ENCODE data around the gene CERK. TPM values are rescaled to one million over a fixed set of nuclear protein-coding genes. Genes with fewer than 3 reads are reported as not detected.

Gene CERK
- total RNA-seq, 5 donors from 2014 or later (not counting 1 experiment from before 2014, with no cell fraction given), result 77.4 to 155 (median 125) TPM

- Mint-ChIP-seq H3K4me1 (peaks cover 25 to 29% (median 26%) of the 10 kb centered on the region in 3 donors), H3K4me3 (peak overlapping the region in 1 of 3 donors; percentile 82), H3K9me3 (no peaks in the 10 kb centered on the region), H3K27ac (peak overlapping the region in 1 of 2 donors; percentile 39), H3K36me3 (peaks cover 5% of the 10 kb centered on the region), H3K27me3 (no peaks in the 10 kb centered on the region)
- POLR2A ChIA-PET, result no interaction called here
- DNase-seq (no peak), ATAC-seq (replicated peaks in 1 of 4) (no peak)
- 95% methylated on average over 17 of the region's 17 CpGs for WGBS (ENCODE audit: insufficient coverage)
- Histone ChIP-seq H3K27me3 (replicated peaks in 1 of 2; ENCODE audit: control insufficient read depth in 2 of 2, extremely low read depth in 1 of 2, insufficient read depth in 2 of 2, low read length in 1 of 2) (no peaks in the 10 kb centered on the region), H3K4me1 (ENCODE audit: control insufficient read depth in 1 of 2, extremely low read depth in 1 of 2, insufficient read depth in 2 of 2, low read length in 2 of 2) (peaks cover 7 to 35% of the 10 kb centered on the region in 2 experiments), H3K4me3 (ENCODE audit: control insufficient read depth in 1 of 2, extremely low read depth in 1 of 2, low read length in 1 of 2) (no peak overlapping the region), H3K36me3 (ENCODE audit: control insufficient read depth in 2 of 2, extremely low read depth in 1 of 2, insufficient read depth in 1 of 2, low read length in 1 of 2) (peaks cover 6 to 11% of the 10 kb centered on the region in 2 donors), H3K27ac (ENCODE audit: low read length) (no peak overlapping the region), H3K9me3 (no peaks in the 10 kb centered on the region)
- CTCF ChIA-PET, result no interaction called here
Observed at GRCh38 chr22:46671824-46672432, 66.1 kb downstream of the CERK start.

- H3K27ac ChIP-seq (ENCODE audit: low read length), result no peak overlapping the region
- H3K27ac Mint-ChIP-seq, result no peak overlapping the region
- POLR2A ChIA-PET, result no interaction called here
- no peak for ATAC-seq (replicated peaks in 1 of 4)
- H3K4me3 ChIP-seq (ENCODE audit: control insufficient read depth in 1 of 2, extremely low read depth in 1 of 2, low read length in 1 of 2), result no peak overlapping the region
- CTCF ChIA-PET, result interaction anchor here in 1 of 2 donors (1.2 kb wide), 1 partner anchor 106 kb away, joined by 3 read pairs; no protein-coding TSS in a partner anchor
- H3K4me1 Mint-ChIP-seq, result peaks cover 15 to 18% (median 15%) of the 10 kb centered on the region in 3 donors
- WGBS (ENCODE audit: insufficient coverage), result 100% methylated on average over 1 of the region's 9 CpGs
- H3K9me3 Mint-ChIP-seq, result no peaks in the 10 kb centered on the region
- no peak overlapping the region for H3K4me3 Mint-ChIP-seq
- DNase-seq, result no peak
- H3K36me3 Mint-ChIP-seq, result peaks cover 5% of the 10 kb centered on the region
- peaks cover 17 to 26% of the 10 kb centered on the region in 2 donors for H3K36me3 ChIP-seq (ENCODE audit: control insufficient read depth in 2 of 2, extremely low read depth in 1 of 2, insufficient read depth in 1 of 2, low read length in 1 of 2)
- no peaks in the 10 kb centered on the region for H3K27me3 Mint-ChIP-seq
- H3K9me3 ChIP-seq, result no peaks in the 10 kb centered on the region
- no peaks in the 10 kb centered on the region for H3K27me3 ChIP-seq (replicated peaks in 1 of 2; ENCODE audit: control insufficient read depth in 2 of 2, extremely low read depth in 1 of 2, insufficient read depth in 2 of 2, low read length in 1 of 2)
- peaks cover 7 to 18% of the 10 kb centered on the region in 2 experiments for H3K4me1 ChIP-seq (ENCODE audit: control insufficient read depth in 1 of 2, extremely low read depth in 1 of 2, insufficient read depth in 2 of 2, low read length in 2 of 2)
Observed at GRCh38 chr22:46669201-46669600, 68.9 kb downstream of the CERK start.

GRCh38 chr22:46668116-46668515 lies 69.9 kb downstream of the CERK start:
- no peak overlapping the region for H3K27ac Mint-ChIP-seq
- H3K27me3 Mint-ChIP-seq, result no peaks in the 10 kb centered on the region
- ATAC-seq (replicated peaks in 1 of 4), result no peak
- Histone ChIP-seq H3K4me3 (ENCODE audit: control insufficient read depth in 1 of 2, extremely low read depth in 1 of 2, low read length in 1 of 2) (no peak overlapping the region), H3K27ac (ENCODE audit: low read length) (no peak overlapping the region), H3K27me3 (replicated peaks in 1 of 2; ENCODE audit: control insufficient read depth in 2 of 2, extremely low read depth in 1 of 2, insufficient read depth in 2 of 2, low read length in 1 of 2) (no peaks in the 10 kb centered on the region), H3K36me3 (ENCODE audit: control insufficient read depth in 2 of 2, extremely low read depth in 1 of 2, insufficient read depth in 1 of 2, low read length in 1 of 2) (peaks cover 22 to 26% of the 10 kb centered on the region in 2 donors), H3K4me1 (ENCODE audit: control insufficient read depth in 1 of 2, extremely low read depth in 1 of 2, insufficient read depth in 2 of 2, low read length in 2 of 2) (peaks cover 0 to 7% of the 10 kb centered on the region in 2 experiments), H3K9me3 (no peaks in the 10 kb centered on the region)
- H3K4me1 Mint-ChIP-seq, result peaks cover 4 to 8% (median 5%) of the 10 kb centered on the region in 3 donors
- POLR2A ChIA-PET, result no interaction called here
- WGBS (ENCODE audit: insufficient coverage), result 99% methylated on average over 11 of the region's 24 CpGs
- CTCF ChIA-PET, result no interaction called here
- no peak for DNase-seq
- no peak overlapping the region for H3K4me3 Mint-ChIP-seq
- no peaks in the 10 kb centered on the region for H3K9me3 Mint-ChIP-seq
- H3K36me3 Mint-ChIP-seq, result peaks cover 5% of the 10 kb centered on the region

- H3K9me3 Mint-ChIP-seq, result no peaks in the 10 kb centered on the region
- Histone ChIP-seq H3K4me3 (ENCODE audit: control insufficient read depth in 1 of 2, extremely low read depth in 1 of 2, low read length in 1 of 2) (no peak overlapping the region), H3K4me1 (ENCODE audit: control insufficient read depth in 1 of 2, extremely low read depth in 1 of 2, insufficient read depth in 2 of 2, low read length in 2 of 2) (no peaks in the 10 kb centered on the region), H3K9me3 (no peaks in the 10 kb centered on the region), H3K36me3 (ENCODE audit: control insufficient read depth in 2 of 2, extremely low read depth in 1 of 2, insufficient read depth in 1 of 2, low read length in 1 of 2) (peaks cover 22 to 26% of the 10 kb centered on the region in 2 donors), H3K27ac (ENCODE audit: low read length) (no peak overlapping the region), H3K27me3 (replicated peaks in 1 of 2; ENCODE audit: control insufficient read depth in 2 of 2, extremely low read depth in 1 of 2, insufficient read depth in 2 of 2, low read length in 1 of 2) (no peaks in the 10 kb centered on the region)
- H3K27ac Mint-ChIP-seq, result no peak overlapping the region
- POLR2A ChIA-PET, result no interaction called here
- no peak overlapping the region for H3K4me3 Mint-ChIP-seq
- H3K27me3 Mint-ChIP-seq, result no peaks in the 10 kb centered on the region
- peaks cover 5% of the 10 kb centered on the region for H3K36me3 Mint-ChIP-seq
- 96% methylated on average over 8 of the region's 10 CpGs for WGBS (ENCODE audit: insufficient coverage)
- no peak for DNase-seq
- CTCF ChIA-PET, result no interaction called here
- peaks cover 0 to under 1% (median 0%) of the 10 kb centered on the region in 3 donors for H3K4me1 Mint-ChIP-seq
- no peak for ATAC-seq (replicated peaks in 1 of 4)
Observed at GRCh38 chr22:46667245-46667623, 70.8 kb downstream of the CERK start.

GRCh38 chr22:46666577-46667244 lies 71.3 kb downstream of the CERK start:
- Histone ChIP-seq H3K27me3 (replicated peaks in 1 of 2; ENCODE audit: control insufficient read depth in 2 of 2, extremely low read depth in 1 of 2, insufficient read depth in 2 of 2, low read length in 1 of 2) (no peaks in the 10 kb centered on the region), H3K4me1 (ENCODE audit: control insufficient read depth in 1 of 2, extremely low read depth in 1 of 2, insufficient read depth in 2 of 2, low read length in 2 of 2) (peaks cover 0 to 3% of the 10 kb centered on the region in 2 experiments), H3K9me3 (no peaks in the 10 kb centered on the region), H3K4me3 (ENCODE audit: control insufficient read depth in 1 of 2, extremely low read depth in 1 of 2, low read length in 1 of 2) (no peak overlapping the region), H3K27ac (ENCODE audit: low read length) (no peak overlapping the region), H3K36me3 (ENCODE audit: control insufficient read depth in 2 of 2, extremely low read depth in 1 of 2, insufficient read depth in 1 of 2, low read length in 1 of 2) (peaks cover 22 to 26% of the 10 kb centered on the region in 2 donors)
- H3K27me3 Mint-ChIP-seq, result no peaks in the 10 kb centered on the region
- H3K4me1 Mint-ChIP-seq, result peaks cover 0 to 2% (median 2%) of the 10 kb centered on the region in 3 donors
- no peak for ATAC-seq (replicated peaks in 1 of 4)
- POLR2A ChIA-PET, result no interaction called here
- H3K36me3 Mint-ChIP-seq, result peaks cover 5% of the 10 kb centered on the region
- CTCF ChIA-PET, result no interaction called here
- no peaks in the 10 kb centered on the region for H3K9me3 Mint-ChIP-seq
- DNase-seq, result no peak
- WGBS (ENCODE audit: insufficient coverage), result 98% methylated on average over 11 of the region's 17 CpGs
- no peak overlapping the region for H3K27ac Mint-ChIP-seq
- H3K4me3 Mint-ChIP-seq, result no peak overlapping the region

GRCh38 chr22:46665751-46666280 lies 72.2 kb downstream of the CERK start:
- 94% methylated on average over 7 of the region's 18 CpGs for WGBS (ENCODE audit: insufficient coverage)
- POLR2A ChIA-PET, result no interaction called here
- H3K9me3 ChIP-seq, result no peaks in the 10 kb centered on the region
- peaks cover 22 to 24% of the 10 kb centered on the region in 2 donors for H3K36me3 ChIP-seq (ENCODE audit: control insufficient read depth in 2 of 2, extremely low read depth in 1 of 2, insufficient read depth in 1 of 2, low read length in 1 of 2)
- H3K4me3 ChIP-seq (ENCODE audit: control insufficient read depth in 1 of 2, extremely low read depth in 1 of 2, low read length in 1 of 2), result no peak overlapping the region
- H3K4me1 Mint-ChIP-seq, result peaks cover 4 to 11% (median 10%) of the 10 kb centered on the region in 3 donors
- peaks cover 0 to 12% of the 10 kb centered on the region in 2 experiments for H3K4me1 ChIP-seq (ENCODE audit: control insufficient read depth in 1 of 2, extremely low read depth in 1 of 2, insufficient read depth in 2 of 2, low read length in 2 of 2)
- no peaks in the 10 kb centered on the region for H3K27me3 ChIP-seq (replicated peaks in 1 of 2; ENCODE audit: control insufficient read depth in 2 of 2, extremely low read depth in 1 of 2, insufficient read depth in 2 of 2, low read length in 1 of 2)
- H3K27ac ChIP-seq (ENCODE audit: low read length), result no peak overlapping the region
- CTCF ChIA-PET, result no interaction called here
- no peak overlapping the region for H3K27ac Mint-ChIP-seq
- no peak for ATAC-seq (replicated peaks in 1 of 4)
- no peak for DNase-seq
- H3K27me3 Mint-ChIP-seq, result no peaks in the 10 kb centered on the region
- no peaks in the 10 kb centered on the region for H3K9me3 Mint-ChIP-seq
- peaks cover 5% of the 10 kb centered on the region for H3K36me3 Mint-ChIP-seq
- H3K4me3 Mint-ChIP-seq, result no peak overlapping the region
